Measurements from ENCODE around the gene ACP5. TPM values are rescaled to one million over a fixed set of nuclear protein-coding genes. Genes with fewer than 3 reads are reported as not detected.

ACP5 gene
- total and polyA plus RNA-seq, 2 of the 8 experiments (the other 6 are each of a cell fraction or from before 2014, with no cell fraction given) = 9.0 to 14.3 TPM

DNA sequence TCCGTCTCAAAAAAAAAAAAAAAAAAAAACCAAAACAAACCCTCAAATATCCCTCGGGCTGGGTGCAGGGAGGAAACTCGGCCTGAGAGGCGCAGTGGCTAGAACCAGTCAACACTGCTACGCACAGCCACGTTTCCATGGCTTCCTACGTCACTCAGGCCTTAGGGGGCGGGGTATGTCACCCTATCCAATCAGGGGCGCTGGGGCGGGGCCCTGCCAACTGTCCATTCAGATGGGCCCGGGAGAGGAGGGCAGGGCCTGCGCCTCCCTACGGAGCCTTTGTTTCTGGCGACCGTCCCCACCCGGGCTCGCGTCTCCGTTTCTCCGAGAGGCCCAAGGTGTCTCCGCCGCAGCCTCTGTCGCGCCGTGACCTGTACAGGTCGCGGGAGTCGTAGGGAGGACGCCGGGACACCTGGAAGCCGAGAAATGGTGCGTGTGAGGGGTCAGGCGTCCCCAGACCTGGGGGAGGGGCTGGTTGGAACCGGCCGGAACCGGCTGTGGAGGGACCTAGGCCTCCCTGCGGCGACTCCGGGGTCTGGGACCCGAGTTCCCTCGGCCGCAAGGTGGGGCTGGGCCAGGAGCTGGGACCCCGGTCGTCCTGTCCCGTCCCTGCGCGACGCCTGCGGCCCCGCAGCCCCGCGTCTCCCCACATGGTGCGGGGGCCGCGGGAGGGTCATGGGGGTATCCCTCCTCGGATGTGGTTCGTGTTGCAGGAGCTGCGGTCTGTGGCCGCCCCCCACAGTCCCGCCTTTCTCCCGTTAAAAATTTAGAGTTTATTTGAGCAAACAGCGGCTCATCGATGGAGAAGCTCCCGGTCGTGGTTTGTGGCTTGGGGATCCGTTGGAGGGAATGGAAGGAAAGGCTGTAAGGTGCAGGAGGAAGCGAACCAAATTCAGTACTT is 20.0 kb upstream of the ACP5 start, which contains the start of gene ZNF627 (continued):
- TF ChIP-seq SP1 (IDR thresholded peaks at IDR 0.05; ENCODE audit: low read depth, low read length) = peak; percentile 78; the same call in 1 of the 2 replicates
- peak; percentile 92 to 98 for TF ChIP-seq POLR2A (IDR thresholded peaks at IDR 0.05; ENCODE audit: control extremely low read depth in 1 of 2, low read depth in 2 of 2, low read length in 2 of 2)
- TF ChIP-seq RFX5 (IDR thresholded peaks at IDR 0.05; ENCODE audit: borderline replicate concordance, low read depth, low read length) = no peak
- 0 out of 2 replicates have a peak, but pooled peaks have one; percentile 25 for TF ChIP-seq CHD2 (IDR thresholded peaks at IDR 0.05; ENCODE audit: low read length)
- TF ChIP-seq EGR1 (IDR thresholded peaks at IDR 0.05; ENCODE audit: borderline replicate concordance, low read depth, low read length) = 0 out of 2 replicates have a peak, but pooled peaks have one; percentile 23
- no peak for TF ChIP-seq NANOG (IDR thresholded peaks at IDR 0.05; ENCODE audit: insufficient read depth, low read depth, low read length, poor library complexity, severe bottlenecking)
- no peak for TF ChIP-seq RXRA (IDR thresholded peaks at IDR 0.05; ENCODE audit: insufficient read depth, low read depth, low read length)
- TF ChIP-seq KDM5A (IDR thresholded peaks at IDR 0.05; ENCODE audit: low read length) = no peak
- TF ChIP-seq BCL11A (IDR thresholded peaks at IDR 0.05; ENCODE audit: low read depth in 2 of 2, low read length in 2 of 2) = no peak
- TF ChIP-seq RBBP5 (IDR thresholded peaks at IDR 0.05; ENCODE audit: borderline replicate concordance, low read depth, low read length) = no peak
- no peak for TF ChIP-seq NRF1 (IDR thresholded peaks at IDR 0.05; ENCODE audit: low read depth, low read length)
- peak; percentile 85 for TF ChIP-seq CREB1 (IDR thresholded peaks at IDR 0.05)
- no peak for TF ChIP-seq BRCA1 (IDR thresholded peaks at IDR 0.05; ENCODE audit: low read depth, low read length)
- no peak for TF ChIP-seq E2F6 (IDR thresholded peaks at IDR 0.05)
- TF ChIP-seq CHD1 (IDR thresholded peaks at IDR 0.05; ENCODE audit: low read depth, low read length) = no peak
- peak; percentile 28; the same call in 1 of the 2 replicates for TF ChIP-seq JUN (IDR thresholded peaks at IDR 0.05; ENCODE audit: low read depth, low read length)
- no peak for TF ChIP-seq SUZ12 (IDR thresholded peaks at IDR 0.05; ENCODE audit: low read length)
- TF ChIP-seq GABPA (IDR thresholded peaks at IDR 0.05; ENCODE audit: borderline replicate concordance, insufficient read depth, low read length) = no peak
- TF ChIP-seq TBP (IDR thresholded peaks at IDR 0.05; ENCODE audit: low read depth, low read length) = peak; percentile 89
- 0 out of 3 replicates have a peak, but pooled peaks of 1 of the 2 experiments have one; percentile 23 for TF ChIP-seq EP300 (IDR thresholded peaks at IDR 0.05; ENCODE audit: borderline replicate concordance in 1 of 2, low read depth in 2 of 2, low read length in 2 of 2)
- TF ChIP-seq MAFK (IDR thresholded peaks at IDR 0.05; ENCODE audit: low read depth, low read length) = no peak
- TF ChIP-seq TAF7 (optimal IDR thresholded peaks at IDR 0.05; ENCODE audit: borderline replicate concordance, low read depth, low read length) = peak; percentile 81
- TF ChIP-seq EZH2 (IDR thresholded peaks at IDR 0.05; ENCODE audit: low read depth, low read length, severe bottlenecking) = no peak
- no peak for TF ChIP-seq KDM4A (IDR thresholded peaks at IDR 0.05; ENCODE audit: low read depth, low read length, severe bottlenecking)

Data from H1 (cell line).